Activated CD8-positive, alpha-beta memory T cell treated with anti-CD3 and anti-CD28 coated beads, Interleukin-2, amount 10 ng/mL, durations not matched to agents 7 days and 5 days (primary cell): ENCODE measurements around the gene AKR1B1. TPM values are rescaled to one million over a fixed set of nuclear protein-coding genes. Genes with fewer than 3 reads are reported as not detected.

Source experiments
- ATAC-seq: fragments of 150-1000 bp; cut with Tn5 transposase; one replicate; pipeline ENCODE4 v1.10.0; 2021; ENCODE audit warnings: moderate library complexity
- CTCF ChIA-PET: fragments of 350-600 bp; sonication (Branson Sonifier 250); formaldehyde crosslinking; loops from one replicate; lab custom pipeline; 2021; ENCODE audit warnings: antibody characterized with exemption; lab: Charles Lee
- DNase-seq: peaks from one replicate; pipeline ENCODE4 v3.0.0-alpha.2; 2020
- H3K27ac Mint-ChIP-seq: one replicate; pipeline ENCODE4 v1.8.0; 2021; ENCODE audit warnings: mild to moderate bottlenecking, mixed read lengths
- H3K27me3 Mint-ChIP-seq: one replicate; pipeline ENCODE4 v1.8.0; 2021; ENCODE audit warnings: mixed read lengths
- H3K36me3 Mint-ChIP-seq: one replicate; pipeline ENCODE4 v1.8.0; 2021; ENCODE audit warnings: mild to moderate bottlenecking, mixed read lengths
- H3K4me1 Mint-ChIP-seq: one replicate; pipeline ENCODE4 v1.8.0; 2021; ENCODE audit warnings: mixed read lengths
- H3K4me3 Mint-ChIP-seq: one replicate; pipeline ENCODE4 v1.8.0; 2021; ENCODE audit warnings: mild to moderate bottlenecking, moderate library complexity, mixed read lengths
- H3K9me3 Mint-ChIP-seq: one replicate; pipeline ENCODE4 v1.8.0; 2022; ENCODE audit warnings: low read depth, mixed read lengths
- total RNA-seq, 2 experiments: library from RNA; stranded (reverse); gene quantifications; one replicate each; pipeline ENCODE4 v1.2.3, GENCODE V29; 2021

The AKR1B1 gene
- total RNA-seq, 2 experiments from 2014 or later: 96.2 to 113 TPM

DNA sequence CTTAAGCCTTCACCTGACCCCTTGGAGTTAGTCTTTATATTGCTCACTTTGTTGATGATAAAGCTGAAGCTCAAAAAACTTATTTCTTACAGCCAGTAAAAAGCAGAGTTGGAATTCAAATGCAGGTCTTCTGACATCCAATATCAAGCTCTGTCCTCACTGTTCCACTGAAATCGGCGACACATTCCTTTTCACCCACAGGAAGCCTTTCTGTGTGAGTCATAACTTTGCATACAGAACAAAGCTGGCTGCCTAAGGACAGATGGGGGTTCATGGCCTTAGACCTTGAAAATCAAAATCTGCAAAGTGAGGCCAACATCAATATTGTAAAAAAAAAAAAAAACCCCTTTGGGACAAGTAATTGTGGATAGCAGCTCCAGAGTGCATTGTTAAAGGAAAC lies 21.8 kb upstream of the AKR1B1 start:
- no peaks in the 10 kb centered on the region for H3K4me1 Mint-ChIP-seq
- no peak for DNase-seq
- H3K27me3 Mint-ChIP-seq: peaks cover 22% of the 10 kb centered on the region
- H3K36me3 Mint-ChIP-seq: no peaks in the 10 kb centered on the region
- no peak for ATAC-seq
- no peaks in the 10 kb centered on the region for H3K9me3 Mint-ChIP-seq
- no peak overlapping the region for H3K27ac Mint-ChIP-seq
- no peak overlapping the region for H3K4me3 Mint-ChIP-seq
- CTCF ChIA-PET: interaction anchor here (0.9 to 1.7 kb wide), 2 partner anchors 11 to 48 kb away, joined by 3 to 6 read pairs; no protein-coding TSS in a partner anchor

DNA sequence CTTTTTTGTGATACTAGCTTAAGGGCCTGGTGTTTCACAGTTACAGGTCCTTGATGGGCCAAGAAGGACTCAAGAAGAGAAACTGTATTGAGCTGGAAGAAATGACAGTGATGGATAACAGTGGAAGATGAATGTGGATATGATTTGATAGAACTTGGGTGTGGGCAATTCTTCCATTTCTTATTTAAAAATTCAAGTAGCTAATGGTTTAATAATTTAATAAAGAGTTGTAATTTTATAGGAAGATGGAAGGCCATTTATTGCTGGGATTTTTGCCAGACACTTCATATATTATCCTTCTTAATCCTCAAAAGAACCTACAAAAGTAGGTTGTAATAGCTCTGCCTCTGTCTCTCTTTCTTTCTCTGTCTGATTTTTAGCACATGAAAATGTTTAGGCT lies 21.3 kb upstream of the AKR1B1 start:
- Mint-ChIP-seq H3K4me1 (no peaks in the 10 kb centered on the region), H3K36me3 (no peaks in the 10 kb centered on the region), H3K27me3 (peaks cover 21% of the 10 kb centered on the region), H3K9me3 (no peaks in the 10 kb centered on the region), H3K27ac (no peak overlapping the region), H3K4me3 (no peak overlapping the region)
- CTCF ChIA-PET: interaction anchor here (0.9 to 1.7 kb wide), 3 partner anchors 27 to 164 kb away, joined by 3 to 6 read pairs (median 3); no protein-coding TSS in a partner anchor
- ATAC-seq: no peak
- DNase-seq: no peak

GRCh38 chr7:134478707-134479106 lies 19.8 kb upstream of the AKR1B1 start:
- Mint-ChIP-seq H3K27me3 (peaks cover 14% of the 10 kb centered on the region), H3K36me3 (no peaks in the 10 kb centered on the region), H3K4me1 (no peaks in the 10 kb centered on the region), H3K9me3 (no peaks in the 10 kb centered on the region), H3K27ac (no peak overlapping the region), H3K4me3 (no peak overlapping the region)
- CTCF ChIA-PET: no interaction called here
- ATAC-seq (no peak), DNase-seq (no peak)

DNA sequence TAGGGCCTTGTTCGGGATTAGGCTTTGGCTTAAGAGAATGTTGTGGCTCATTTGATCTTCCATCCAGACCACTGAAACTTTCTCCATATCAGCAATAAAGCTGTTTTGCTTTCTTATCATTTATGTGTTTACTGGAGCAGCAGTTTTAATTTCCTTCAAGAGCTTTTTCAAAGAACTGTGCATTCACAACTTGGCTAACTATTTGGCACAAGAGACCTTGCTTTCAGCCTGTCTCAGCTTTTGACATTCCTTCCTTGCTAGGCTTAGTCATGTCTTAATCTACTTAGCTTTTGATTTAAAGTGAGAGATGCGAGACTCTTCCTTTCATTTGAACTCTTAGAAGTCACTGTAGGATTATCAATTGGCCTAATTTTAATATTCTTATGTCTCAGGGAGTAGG lies 19.1 kb upstream of the AKR1B1 start:
- H3K27ac Mint-ChIP-seq: no peak overlapping the region
- H3K36me3 Mint-ChIP-seq: no peaks in the 10 kb centered on the region
- CTCF ChIA-PET: no interaction called here

DNA sequence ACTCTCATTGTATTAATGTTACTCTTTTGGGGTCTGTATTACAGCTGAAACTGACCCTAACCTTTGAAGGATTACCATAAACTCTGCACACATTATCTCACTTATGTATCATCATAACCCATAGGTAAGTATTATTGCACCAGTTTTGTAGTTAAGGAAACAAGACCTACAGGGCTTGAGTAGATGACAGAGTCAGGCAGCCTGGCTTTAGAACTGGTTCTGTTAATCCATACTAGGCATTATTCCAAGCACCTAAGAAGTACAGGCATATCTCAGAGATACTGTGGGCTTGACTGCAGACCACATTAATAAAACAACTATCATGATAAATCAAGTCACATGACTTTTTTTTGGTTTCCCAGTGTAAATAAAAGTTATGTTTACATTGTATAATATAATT lies 17.1 kb upstream of the AKR1B1 start:
- Mint-ChIP-seq H3K27me3 (peaks cover 13% of the 10 kb centered on the region), H3K9me3 (no peaks in the 10 kb centered on the region), H3K27ac (no peak overlapping the region), H3K4me1 (no peaks in the 10 kb centered on the region), H3K36me3 (no peaks in the 10 kb centered on the region), H3K4me3 (no peak overlapping the region)
- CTCF ChIA-PET: interaction anchor here (2.5 kb wide), 1 partner anchor 17 kb away, joined by 10 read pairs; the partner anchor contains the start of gene AKR1B1
- DNase-seq (no peak), ATAC-seq (no peak)

More for the DNA sequence above, 19.1 kb upstream of the AKR1B1 start:
- no peak for DNase-seq
- H3K27me3 Mint-ChIP-seq: peaks cover 14% of the 10 kb centered on the region
- no peaks in the 10 kb centered on the region for H3K4me1 Mint-ChIP-seq
- no peak overlapping the region for H3K4me3 Mint-ChIP-seq
- no peak for ATAC-seq
- H3K9me3 Mint-ChIP-seq: no peaks in the 10 kb centered on the region

GRCh38 chr7:134474828-134475227 lies 15.9 kb upstream of the AKR1B1 start:
- Mint-ChIP-seq H3K4me1 (no peaks in the 10 kb centered on the region), H3K4me3 (no peak overlapping the region), H3K27ac (no peak overlapping the region), H3K9me3 (no peaks in the 10 kb centered on the region), H3K27me3 (peaks cover 13% of the 10 kb centered on the region), H3K36me3 (no peaks in the 10 kb centered on the region)
- DNase-seq (no peak), ATAC-seq (no peak)
- CTCF ChIA-PET: interaction anchor here (2.5 kb wide), 1 partner anchor 16 kb away, joined by 10 read pairs; the partner anchor contains the start of gene AKR1B1

DNA sequence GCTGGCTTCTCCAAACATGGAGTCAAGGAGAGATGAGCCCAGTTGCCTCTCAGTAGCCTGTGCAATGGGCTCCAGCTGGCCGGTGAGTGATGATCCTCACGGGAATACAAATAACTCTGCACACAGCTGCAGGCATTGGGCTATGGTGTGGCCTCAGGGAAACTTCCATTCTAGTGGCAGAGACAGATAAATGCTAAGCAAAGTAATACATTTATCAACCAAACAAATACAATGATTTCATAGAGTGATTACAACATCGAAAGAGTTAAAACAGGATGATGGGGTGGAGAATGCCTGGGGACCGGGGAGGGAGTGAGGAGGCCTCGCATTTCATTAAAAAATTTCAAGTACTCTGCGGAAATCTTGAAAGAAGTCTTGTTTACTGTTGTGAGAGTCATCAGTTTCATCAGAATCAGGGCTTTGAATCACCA lies 15.0 kb upstream of the AKR1B1 start:
- CTCF ChIA-PET: interaction anchor here (2.5 kb wide), 1 partner anchor 15 kb away, joined by 10 read pairs; the partner anchor contains the start of gene AKR1B1
- Mint-ChIP-seq H3K27ac (no peak overlapping the region), H3K4me1 (no peaks in the 10 kb centered on the region), H3K9me3 (no peaks in the 10 kb centered on the region), H3K27me3 (peaks cover 9% of the 10 kb centered on the region), H3K4me3 (no peak overlapping the region), H3K36me3 (no peaks in the 10 kb centered on the region)
- DNase-seq (no peak), ATAC-seq (no peak)

GRCh38 chr7:134472572-134473244 lies 13.8 kb upstream of the AKR1B1 start:
- H3K9me3 Mint-ChIP-seq: no peaks in the 10 kb centered on the region
- DNase-seq: no peak
- no peaks in the 10 kb centered on the region for H3K36me3 Mint-ChIP-seq
- no peak overlapping the region for H3K4me3 Mint-ChIP-seq
- peaks cover 2% of the 10 kb centered on the region for H3K27me3 Mint-ChIP-seq
- no peaks in the 10 kb centered on the region for H3K4me1 Mint-ChIP-seq
- ATAC-seq: no peak
- no peak overlapping the region for H3K27ac Mint-ChIP-seq
- CTCF ChIA-PET: interaction anchor here (1.6 kb wide), 1 partner anchor 12 kb away, joined by 3 read pairs; no protein-coding TSS in a partner anchor

- Mint-ChIP-seq H3K27me3 (peaks cover 2% of the 10 kb centered on the region), H3K4me3 (no peak overlapping the region), H3K9me3 (no peaks in the 10 kb centered on the region), H3K36me3 (no peaks in the 10 kb centered on the region), H3K4me1 (no peaks in the 10 kb centered on the region), H3K27ac (no peak overlapping the region)
- CTCF ChIA-PET: no interaction called here
- DNase-seq (no peak), ATAC-seq (no peak)
Measured at GRCh38 chr7:134470864-134471263, 12.0 kb upstream of the AKR1B1 start.

DNA sequence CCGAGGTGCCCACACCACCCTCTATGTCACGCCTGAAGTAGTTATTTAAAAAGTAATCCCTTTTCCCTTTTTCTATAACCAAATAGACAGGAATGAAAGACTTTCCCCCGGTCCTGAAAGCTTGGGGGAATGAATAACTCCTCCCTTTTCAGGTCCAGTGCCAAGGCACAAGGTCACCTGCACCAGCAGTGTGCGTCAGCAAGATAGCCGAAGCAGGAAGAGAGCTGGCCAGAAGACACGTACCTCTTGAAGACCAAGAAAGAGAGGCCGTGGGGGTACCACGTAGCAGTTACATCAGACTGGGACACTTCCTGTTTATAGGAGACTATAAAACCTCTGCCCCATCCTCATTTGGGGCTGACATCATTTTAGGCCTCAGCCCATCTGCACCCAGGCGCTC lies 10.7 kb upstream of the AKR1B1 start:
- Mint-ChIP-seq H3K27ac (no peak overlapping the region), H3K4me1 (no peaks in the 10 kb centered on the region), H3K27me3 (peaks cover 2% of the 10 kb centered on the region), H3K9me3 (peaks cover 3% of the 10 kb centered on the region), H3K36me3 (peaks cover 3% of the 10 kb centered on the region), H3K4me3 (no peak overlapping the region)
- CTCF ChIA-PET: interaction anchor here (0.7 to 1.2 kb wide), 2 partner anchors 11 to 12 kb away, joined by 3 read pairs; partner anchors contain the start of gene AKR1B1
- ATAC-seq (no peak), DNase-seq (no peak)

GRCh38 chr7:134468475-134468874 lies 9.6 kb upstream of the AKR1B1 start:
- Mint-ChIP-seq H3K27me3 (peaks cover 2% of the 10 kb centered on the region), H3K27ac (no peak overlapping the region), H3K9me3 (peaks cover 6% of the 10 kb centered on the region), H3K36me3 (peaks cover 7% of the 10 kb centered on the region), H3K4me1 (no peaks in the 10 kb centered on the region), H3K4me3 (no peak overlapping the region)
- DNase-seq: no peak
- CTCF ChIA-PET: no interaction called here
- ATAC-seq: no peak

DNA sequence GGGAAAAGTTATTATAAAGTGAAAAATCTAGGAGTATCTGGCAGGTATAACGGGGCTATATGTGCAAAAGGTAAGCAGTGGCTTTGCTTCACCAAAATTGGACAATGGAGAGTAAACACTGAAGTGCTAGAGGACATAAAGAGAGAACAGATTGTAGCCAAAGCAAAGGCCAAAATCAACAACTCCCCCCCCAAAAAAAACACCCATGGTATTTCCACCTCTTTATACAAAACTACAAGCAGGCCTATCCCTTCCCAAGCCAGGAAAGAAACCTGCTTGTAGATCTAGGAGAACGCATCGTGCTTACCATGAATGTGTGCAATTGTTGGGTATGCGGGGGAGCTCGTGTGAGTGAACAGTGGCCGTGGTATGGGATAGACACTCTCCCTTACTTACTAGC lies 9.2 kb upstream of the AKR1B1 start:
- H3K4me3 Mint-ChIP-seq: no peak overlapping the region
- ATAC-seq (no peak), DNase-seq (no peak)
- peaks cover 7% of the 10 kb centered on the region for H3K36me3 Mint-ChIP-seq
- no peaks in the 10 kb centered on the region for H3K4me1 Mint-ChIP-seq
- peaks cover 6% of the 10 kb centered on the region for H3K9me3 Mint-ChIP-seq
- H3K27me3 Mint-ChIP-seq: peaks cover 2% of the 10 kb centered on the region
- H3K27ac Mint-ChIP-seq: no peak overlapping the region
- CTCF ChIA-PET: no interaction called here

GRCh38 chr7:134465491-134465890 lies 6.6 kb upstream of the AKR1B1 start:
- H3K9me3 Mint-ChIP-seq: peaks cover 6% of the 10 kb centered on the region
- ATAC-seq (no peak), DNase-seq (no peak)
- no peaks in the 10 kb centered on the region for H3K4me1 Mint-ChIP-seq
- CTCF ChIA-PET: no interaction called here
- no peaks in the 10 kb centered on the region for H3K27me3 Mint-ChIP-seq
- H3K27ac Mint-ChIP-seq: no peak overlapping the region
- no peak overlapping the region for H3K4me3 Mint-ChIP-seq
- peaks cover 7% of the 10 kb centered on the region for H3K36me3 Mint-ChIP-seq

GRCh38 chr7:134464496-134464895 lies 5.6 kb upstream of the AKR1B1 start:
- H3K36me3 Mint-ChIP-seq: peaks cover 7% of the 10 kb centered on the region
- peaks cover 6% of the 10 kb centered on the region for H3K4me1 Mint-ChIP-seq
- no peak for DNase-seq
- H3K4me3 Mint-ChIP-seq: no peak overlapping the region
- no peak overlapping the region for H3K27ac Mint-ChIP-seq
- H3K9me3 Mint-ChIP-seq: peaks cover 6% of the 10 kb centered on the region
- no peak for ATAC-seq
- H3K27me3 Mint-ChIP-seq: no peaks in the 10 kb centered on the region
- CTCF ChIA-PET: no interaction called here
